HG03442 (cell line): ENCODE data around the gene ABTB2.

ENCODE experiments used
- ATAC-seq: cut with Tn5 transposase; IDR thresholded peaks from one replicate; pipeline ENCODE4 v1.9.1; 2021; ENCODE audit warnings: mild to moderate bottlenecking, moderate library complexity; ENCODE audit not compliant: unreplicated experiment

Gene ABTB2

DNA sequence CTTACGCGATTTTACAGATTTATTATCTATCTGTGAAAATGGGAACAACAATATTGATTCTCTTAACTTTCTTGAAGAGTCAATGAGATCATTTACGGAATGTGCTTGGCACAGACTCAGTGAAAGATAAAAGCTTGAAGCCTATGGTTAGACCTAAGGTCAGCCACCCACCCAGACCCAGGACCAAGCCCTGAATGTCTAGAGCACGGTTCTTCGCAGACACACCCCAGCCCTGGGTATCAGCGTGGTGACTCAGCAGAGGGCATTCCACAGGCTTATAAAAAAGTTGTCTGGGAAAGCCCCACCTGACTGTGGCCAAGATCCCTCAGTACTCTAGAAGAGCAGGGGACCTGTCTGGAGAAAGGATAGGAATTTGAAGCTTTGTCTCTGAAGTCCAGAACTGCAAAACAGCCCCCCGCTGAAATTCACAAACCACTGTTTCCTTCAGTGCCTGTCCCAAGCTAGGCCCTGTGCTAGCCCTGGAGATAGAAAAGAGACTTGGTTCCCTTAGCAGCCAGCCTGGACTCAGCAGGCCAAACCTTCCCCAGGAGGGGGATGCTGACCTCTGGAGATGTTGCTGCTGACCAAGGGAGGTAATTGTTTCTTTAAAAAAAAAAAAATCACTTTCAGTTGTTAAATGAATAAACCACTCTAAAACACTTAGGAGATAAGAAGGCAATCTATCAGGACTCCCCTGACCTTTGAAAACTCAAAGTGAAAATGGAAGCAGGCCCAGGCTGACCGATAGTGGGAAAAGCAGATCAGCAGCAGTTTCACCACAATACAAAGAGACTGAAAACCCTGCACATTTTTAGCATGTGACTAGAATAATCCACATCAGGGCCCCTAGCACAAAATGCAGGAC, 114.0 kb downstream of the ABTB2 start:
- peak; percentile 86 for ATAC-seq

DNA sequence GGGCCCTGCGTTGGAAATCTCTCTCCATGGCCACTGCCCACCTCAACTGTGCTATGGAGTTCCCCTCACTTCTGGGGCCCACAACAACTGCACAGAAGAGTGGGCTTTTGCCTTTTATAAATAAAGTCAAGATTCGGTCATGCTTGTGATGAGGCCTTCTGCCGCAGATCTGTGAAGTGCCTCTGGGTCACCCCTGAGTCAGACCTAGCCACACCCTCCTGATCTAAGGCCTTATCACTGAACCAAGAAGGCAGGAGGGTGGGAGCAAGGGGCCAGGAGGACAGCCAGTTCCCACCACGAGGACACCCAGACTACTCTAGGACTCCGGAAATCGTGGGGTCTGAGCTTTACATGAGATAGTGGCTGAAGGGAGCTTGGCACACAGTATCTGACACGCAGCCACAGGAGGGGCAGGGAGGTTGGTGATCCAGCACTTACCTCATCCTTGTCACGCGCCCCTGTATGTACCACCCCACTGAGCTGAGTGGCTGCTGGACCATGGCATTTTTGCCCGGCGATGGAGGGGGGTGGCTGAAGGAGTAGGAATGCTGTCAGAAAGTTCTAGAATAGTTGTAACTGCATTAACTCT, 115.7 kb downstream of the ABTB2 start:
- ATAC-seq, result no peak

DNA sequence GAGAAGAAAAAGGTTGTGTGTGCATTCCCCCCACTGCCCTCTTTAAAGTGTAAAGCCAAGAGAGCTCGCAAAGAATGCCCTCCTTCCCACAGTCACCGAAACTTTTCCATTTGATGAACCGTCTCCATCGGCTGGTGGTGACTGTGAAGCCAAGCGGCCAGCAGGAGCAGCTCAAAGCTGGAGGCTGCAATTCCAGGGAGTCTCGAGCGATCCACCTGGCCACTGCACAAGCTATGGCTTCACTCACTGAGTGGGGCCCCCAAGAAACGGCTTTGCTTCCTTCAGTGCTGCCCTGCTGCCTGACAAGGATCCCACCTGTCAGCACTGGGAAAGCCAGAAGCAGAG, 117.7 kb downstream of the ABTB2 start:
- ATAC-seq, result no peak

DNA sequence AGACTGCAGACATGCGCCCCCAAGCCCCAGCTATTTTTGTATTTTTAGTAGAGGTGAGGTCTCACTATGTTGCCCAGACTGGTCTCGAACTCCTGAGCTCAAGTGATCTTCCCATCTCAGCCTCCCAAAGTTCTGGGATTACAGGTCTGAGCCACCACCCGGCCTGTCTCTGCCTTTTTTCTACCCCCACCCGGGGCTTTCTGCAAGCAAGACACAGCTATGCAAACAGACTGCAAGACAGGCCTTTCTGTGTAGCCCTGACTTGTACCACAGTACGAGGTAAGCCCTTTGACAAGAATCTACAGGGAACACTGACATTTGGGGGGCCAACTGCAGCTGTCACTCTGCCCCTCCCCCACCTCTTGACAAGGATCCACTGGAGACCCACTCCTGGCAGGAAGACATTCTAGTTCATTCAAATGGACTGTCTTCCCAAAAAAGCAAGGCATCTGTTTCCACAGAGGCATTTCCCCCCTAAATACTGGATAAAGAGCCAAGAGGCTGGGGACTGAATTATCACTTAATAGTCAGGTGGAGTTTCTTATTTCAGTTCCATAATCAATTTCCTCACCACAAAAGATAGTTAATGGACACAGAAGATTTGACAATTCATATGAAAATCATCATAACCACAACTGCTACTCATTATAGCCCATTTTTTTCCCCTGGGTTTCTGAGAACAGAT, 118.2 kb downstream of the ABTB2 start:
- no peak for ATAC-seq

DNA sequence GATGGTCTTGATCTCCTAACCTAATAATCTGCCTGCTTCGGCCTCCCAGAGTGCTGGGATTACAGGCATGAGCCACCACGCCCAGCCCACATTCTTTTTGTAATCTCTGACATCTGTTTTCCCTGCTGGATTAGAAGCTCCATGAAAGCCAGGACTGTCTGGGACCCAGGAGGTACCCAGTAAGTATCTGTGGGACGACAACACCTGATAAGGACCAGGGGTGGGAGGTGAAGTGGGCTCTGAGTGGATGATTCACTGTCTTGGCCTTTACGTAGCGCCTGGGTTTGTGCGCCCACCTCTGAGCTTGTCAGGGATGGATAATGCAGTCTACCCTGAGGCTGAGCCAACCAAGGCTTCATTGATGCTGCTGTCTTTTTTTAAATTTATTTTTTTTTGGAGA, 118.8 kb downstream of the ABTB2 start:
- no peak for ATAC-seq

DNA sequence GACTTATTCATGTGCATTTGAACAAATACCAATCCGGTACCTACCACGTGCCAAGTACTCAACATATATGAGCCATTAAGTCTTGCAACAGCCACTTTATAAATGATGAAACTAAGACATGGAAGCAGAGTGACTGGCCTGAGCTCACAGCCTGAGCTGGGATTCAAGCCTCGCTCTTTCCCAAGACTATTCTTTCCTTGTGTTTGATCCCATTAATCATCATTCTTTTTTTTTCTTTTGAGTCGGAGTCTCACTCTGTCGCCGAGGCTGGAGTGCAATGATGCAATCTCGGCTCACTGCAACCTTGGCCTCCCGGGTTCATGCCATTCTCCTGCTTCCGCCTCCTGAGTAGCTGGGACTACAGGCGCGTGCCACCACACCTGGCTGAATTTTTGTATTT, 119.3 kb downstream of the ABTB2 start:
- no peak for ATAC-seq

DNA sequence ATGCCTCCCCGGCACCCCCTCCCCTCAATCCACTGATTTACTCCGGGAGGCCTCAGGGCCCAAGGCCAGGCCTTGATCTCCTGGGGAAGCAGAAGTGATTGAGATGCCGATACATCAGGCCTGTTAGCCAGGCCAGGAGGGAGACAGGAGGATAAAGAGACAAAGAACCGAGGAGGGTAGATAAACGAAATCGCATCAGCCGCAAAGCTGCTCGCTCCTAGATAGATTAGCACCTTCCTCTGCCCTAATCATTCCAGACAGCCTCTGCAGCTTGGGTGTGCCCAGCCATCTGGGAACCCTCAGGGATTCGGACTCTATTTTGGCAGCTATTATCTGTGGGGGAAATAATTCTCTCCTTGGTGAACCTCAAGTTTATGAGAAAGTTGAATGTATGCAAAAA, 121.2 kb downstream of the ABTB2 start:
- ATAC-seq, result no peak

DNA sequence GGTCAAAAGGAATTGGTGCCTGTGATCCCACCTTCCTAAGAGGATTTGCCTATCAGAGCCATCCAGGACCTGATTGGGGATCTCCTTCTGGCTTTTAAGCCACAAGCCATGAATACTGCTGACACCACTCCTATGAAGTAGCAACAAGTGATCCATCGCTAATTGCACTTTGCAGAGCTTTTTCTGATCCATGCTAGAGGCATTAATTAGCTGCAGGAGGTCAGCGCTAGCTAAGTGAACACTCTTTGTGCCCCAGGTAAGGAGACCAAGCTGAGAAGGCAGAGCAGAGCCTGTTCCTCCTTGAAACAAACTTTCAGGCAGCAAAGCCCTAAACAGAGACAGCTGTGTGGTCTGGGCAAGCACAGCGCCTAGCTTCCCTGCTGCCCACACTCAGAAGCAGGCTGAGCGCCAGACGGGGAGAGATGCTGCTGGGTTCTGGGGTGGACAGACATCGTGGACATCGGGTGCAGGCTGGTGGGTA, 122.2 kb downstream of the ABTB2 start:
- ATAC-seq, result no peak

DNA sequence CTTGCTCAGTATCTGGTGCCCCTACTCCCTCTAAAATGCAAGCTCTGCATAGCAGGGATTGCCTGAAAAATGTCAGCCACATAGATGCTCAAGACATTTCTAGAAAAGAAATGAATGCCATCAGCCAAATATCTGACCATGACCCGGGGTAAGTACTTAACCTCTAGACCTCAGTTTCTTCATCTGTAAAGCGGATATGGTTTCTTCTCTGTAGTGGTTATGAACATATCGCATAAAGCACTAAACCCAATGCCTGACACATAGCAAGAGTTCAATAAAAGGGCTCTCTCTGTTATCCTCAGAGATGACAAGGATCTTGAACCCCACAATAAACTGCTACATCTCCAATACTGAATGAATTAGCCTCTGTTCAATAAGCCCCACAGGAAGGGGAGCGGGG, 122.6 kb downstream of the ABTB2 start:
- ATAC-seq, result peak; percentile 40

DNA sequence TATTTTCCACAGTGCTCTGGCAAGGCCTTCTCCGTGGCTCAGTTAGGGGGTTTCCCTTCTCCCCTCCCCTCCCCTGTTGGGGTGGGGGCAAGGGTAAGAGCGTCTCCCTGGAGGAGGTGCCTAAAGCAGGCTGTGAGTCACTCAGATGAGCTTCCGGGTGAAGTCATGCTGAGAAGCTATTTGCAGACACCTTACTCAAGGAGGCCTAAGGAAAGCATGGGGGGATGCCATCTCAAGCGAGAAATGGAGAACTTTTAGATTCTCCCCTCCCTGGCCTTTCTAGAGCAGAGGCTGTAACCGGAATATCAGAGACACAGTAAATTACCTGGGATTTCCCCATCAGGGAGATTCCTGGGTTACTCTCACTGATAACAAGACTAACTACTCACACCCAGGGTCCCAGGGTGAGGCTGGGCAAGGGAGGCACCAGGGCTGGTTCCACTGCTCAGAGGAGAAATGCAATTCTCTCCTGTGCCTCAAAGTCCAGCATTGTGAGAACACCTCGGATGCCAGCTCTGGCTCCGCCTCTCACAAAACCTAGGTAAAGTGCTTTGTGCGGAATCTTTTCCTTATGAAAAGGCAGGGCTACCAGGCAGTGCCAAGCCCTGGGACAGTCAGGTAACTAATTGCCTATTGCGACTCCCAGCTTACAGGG, 123.6 kb downstream of the ABTB2 start:
- peak; percentile 79 for ATAC-seq

DNA sequence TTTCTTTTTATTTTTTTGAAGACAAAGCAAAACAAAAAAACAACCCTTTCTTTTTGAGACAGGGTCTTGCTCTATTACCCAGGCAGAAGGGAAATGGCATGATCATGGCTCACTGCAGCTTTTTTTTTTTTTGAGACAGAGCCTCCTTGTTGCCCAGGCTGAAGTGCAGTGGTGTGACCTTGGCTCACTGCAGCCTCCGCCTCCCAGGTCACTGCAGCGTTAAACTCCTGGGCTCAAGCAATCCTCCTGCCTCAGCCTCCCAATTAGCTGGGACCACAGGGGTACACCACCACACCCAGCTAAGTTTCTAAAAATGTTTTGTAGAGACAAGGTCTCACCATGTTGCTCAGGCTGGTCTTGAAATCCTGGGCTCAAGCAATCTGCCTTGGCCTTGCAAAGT, 124.6 kb downstream of the ABTB2 start:
- no peak for ATAC-seq

DNA sequence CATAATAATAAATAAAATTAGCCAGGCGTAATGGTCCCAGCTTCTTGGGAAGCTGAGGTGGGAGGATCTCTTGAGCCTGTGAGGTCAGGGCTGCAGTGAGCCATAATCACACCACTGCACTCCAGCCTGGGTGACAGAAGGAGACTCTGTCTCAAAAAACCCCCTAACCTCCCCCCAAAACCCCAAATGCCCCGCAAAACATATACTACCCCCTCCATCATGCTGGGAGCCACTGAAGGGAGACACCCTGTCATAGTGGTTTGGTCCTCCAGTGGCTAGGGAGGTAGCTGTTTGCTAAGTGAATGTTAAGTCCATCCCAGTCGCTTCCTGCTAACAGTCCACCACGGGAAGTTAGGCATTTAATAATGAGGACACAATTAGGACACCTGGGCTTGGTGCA, 125.0 kb downstream of the ABTB2 start:
- no peak for ATAC-seq

DNA sequence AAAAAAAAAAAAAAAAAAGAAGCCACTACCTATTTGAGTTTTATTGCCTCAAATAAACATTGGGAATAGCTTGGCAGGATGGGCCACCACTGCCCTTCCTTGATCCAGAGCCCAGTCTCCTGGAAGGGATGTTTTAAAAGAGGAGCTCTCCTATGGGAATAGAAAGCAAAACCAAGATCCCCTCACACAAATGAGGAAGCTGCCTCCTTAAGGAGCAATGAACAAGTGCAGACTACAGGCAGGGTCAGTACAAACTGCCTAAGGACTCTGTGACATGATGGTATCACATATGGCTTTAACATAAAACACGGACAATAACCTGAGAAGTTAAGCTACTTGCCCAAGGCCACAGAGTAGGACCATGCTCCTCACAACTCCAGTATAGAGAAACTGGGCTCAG, 131.6 kb downstream of the ABTB2 start:
- no peak for ATAC-seq

DNA sequence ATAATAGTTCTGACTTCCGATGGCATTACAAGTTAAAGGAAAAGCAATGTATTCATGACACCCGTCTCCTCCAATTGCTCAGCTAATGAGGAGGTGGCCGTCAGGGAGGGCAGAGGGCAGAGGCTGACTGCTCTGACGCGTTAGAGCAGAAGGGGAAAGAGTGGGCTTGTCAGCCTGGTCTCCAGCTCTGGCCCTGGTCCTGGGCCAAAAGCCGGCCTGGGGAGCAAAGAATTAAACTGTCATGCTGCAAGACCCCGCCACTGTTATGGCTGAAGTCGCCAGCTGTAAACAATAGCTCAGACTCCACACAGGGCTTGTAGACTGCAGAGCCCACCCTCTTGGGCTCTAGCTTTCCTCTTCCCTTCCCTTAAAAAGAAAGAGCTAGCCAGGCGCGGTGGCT, 132.7 kb downstream of the ABTB2 start:
- no peak for ATAC-seq

DNA sequence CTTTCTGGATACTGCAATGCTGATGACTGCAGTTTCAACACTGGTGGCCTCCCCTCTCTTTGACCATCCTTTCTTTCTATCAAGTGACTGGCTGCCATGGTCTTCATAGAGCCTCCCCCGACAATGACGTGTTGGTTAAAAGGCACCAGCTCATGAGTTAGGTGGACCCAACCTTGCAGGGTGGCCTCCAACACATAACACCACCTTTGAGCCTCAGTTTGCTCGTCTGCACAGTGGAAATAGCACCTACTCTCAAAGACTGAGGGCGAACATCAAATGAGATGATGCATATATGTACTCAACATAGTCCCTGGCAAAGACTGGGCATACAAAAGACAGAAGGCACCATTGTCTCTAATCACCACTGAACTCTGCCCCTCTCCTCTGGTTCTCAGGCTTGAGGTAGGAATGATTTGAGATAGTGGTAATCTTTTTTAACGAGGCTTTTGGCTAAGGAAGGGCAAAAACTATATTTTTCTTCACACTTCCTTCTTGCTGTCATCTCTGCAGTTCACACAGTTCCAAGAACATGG, 133.3 kb downstream of the ABTB2 start:
- ATAC-seq, result no peak

DNA sequence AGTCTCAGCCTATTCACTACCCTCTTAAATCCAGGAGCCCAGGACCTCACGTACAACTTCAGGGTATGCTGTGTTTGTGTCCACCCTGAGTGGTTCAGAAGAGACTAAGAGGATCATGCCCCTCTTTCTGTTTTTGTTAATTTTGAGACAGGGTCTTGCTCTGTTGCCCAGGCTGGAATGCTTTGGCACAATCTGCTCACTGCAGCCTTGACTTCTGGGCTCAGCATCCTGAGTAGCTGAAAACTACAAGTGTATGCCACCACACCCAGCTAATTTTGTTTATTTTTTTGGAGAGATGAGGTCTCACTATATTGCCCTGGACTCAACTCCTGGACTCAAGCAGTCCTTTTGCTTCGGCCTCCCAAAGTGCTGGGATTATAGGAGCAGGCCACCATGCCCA, 133.9 kb downstream of the ABTB2 start:
- no peak for ATAC-seq

DNA sequence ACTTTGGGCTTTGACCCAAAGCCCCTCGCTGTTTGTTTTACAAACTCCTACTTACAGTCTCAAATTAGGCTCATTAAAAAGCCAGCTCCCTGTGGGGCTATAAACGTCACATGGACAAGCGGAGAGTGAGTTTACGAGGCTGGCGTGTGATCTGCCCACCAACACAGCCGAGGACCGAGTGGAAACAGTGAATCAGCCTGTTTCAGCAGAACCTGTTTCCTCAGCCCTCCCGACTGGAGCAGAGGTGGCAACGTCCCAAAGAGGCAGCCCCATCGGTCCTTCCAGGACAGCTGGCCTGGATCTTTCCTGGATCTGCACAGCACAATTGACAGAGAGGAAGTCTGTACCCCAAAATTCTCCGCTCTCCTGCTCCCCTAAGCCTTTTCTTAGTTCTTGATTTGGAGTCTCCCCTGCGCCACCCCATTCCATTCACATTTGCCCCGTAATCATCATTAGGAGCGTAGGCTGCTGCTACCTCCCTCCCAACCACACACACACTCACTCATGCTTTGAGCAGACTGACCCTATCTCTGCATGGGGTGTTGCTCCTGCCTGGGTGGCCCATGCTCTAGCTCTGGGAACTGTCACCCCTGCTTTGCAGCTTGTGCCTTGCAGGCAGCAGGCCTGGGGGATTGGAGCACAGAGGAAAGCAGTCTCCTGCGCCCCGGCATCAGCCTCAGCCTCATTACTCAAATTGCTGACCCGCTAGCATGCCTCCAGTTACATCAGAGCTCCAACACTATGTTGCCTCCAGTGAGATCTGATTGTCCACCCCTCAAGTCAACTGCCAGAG, 134.6 kb downstream of the ABTB2 start:
- ATAC-seq, result no peak

DNA sequence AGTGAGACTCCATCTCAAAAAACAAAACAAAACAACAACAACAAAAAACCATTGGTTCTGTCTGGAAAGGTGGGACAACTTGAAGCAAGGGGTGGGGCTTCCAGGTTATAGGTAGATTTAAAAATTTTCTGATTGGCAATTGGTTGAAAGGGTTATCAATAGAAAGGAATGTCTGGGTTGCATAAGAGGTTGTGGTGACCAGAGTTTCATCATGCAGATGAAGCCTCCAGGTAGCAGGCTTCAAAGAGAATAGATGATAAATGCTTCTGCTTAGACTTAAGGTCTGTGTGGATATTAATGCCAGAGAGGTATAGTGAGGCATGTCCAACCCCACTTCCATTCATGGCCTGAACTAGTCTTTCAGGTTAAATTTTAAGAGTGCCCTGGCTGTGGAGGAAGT, 135.8 kb downstream of the ABTB2 start:
- ATAC-seq, result no peak

DNA sequence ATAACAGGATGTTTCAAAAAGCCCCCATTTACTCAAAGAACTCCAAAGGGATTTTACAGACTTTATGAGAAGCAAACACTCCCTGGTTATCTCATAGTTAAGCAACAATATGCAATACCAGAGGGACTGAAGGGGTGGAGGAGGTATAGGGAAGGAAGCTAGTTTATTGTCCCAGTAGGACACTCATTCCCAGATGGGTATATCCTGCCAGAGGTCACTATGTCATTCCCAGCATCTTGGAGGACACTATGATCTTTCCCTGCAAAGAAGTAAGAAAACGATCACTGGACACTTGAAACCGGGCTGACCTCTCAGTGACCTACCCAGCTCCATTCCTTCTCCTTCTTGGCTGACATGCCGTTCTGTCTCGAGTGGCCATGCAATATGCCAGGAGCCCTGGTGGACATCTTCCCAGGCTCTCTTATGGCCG, 137.9 kb downstream of the ABTB2 start:
- ATAC-seq, result no peak

DNA sequence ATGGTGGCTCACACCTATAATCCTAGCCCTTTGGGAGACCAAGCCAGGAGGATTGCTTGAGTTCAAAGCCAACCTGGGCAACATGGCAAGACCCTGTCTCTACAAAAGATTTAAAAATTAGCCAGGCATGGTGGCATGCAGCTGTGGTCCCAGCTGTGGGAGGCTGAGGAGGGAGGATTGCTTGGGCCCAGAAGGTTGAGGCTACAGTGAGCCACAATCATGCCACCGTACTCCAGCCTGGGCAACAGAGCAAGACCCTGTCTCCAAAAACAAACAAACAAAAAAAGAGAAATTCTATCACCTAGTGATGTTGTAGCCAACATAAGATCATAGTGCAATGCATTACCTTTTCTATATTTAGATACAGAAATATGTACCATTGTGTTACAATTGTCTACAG, 138.5 kb downstream of the ABTB2 start:
- no peak for ATAC-seq
